K562 (cell line): ENCODE measurements around the gene CIAO1. TPM values are rescaled to one million over a fixed set of nuclear protein-coding genes. Genes with fewer than 3 reads are reported as not detected.

Experiments
- ATF7 ChIP-seq: fragments of 450-650 bp; IDR thresholded peaks from 2 replicates; pipeline ENCODE4 v1.7.1; 2014; ENCODE audit warnings: mild to moderate bottlenecking, moderate library complexity
- CHD4 ChIP-seq: fragments of 200-600 bp; sonication (generic); IDR thresholded peaks from 3 replicates; pipeline ENCODE4 v1.6.1; 2012; ENCODE audit warnings: low read depth, mild to moderate bottlenecking, mixed read lengths, low read length, inconsistent platforms; ENCODE audit not compliant: insufficient read depth, insufficient replicate concordance, poor library complexity, severe bottlenecking
- CHD7 ChIP-seq: fragments of 200-600 bp; sonication (generic); IDR thresholded peaks from one replicate; pipeline ENCODE4 v1.6.1; 2012; ENCODE audit warnings: mild to moderate bottlenecking, low read depth, low read length, inconsistent platforms
- GATA2 ChIP-seq: sonication (generic); formaldehyde crosslinking; IDR thresholded peaks from 2 replicates; pipeline ENCODE4 v1.4.0; 2020; ENCODE audit warnings: mild to moderate bottlenecking, missing genetic modification reagents
- GTF2F1 ChIP-seq: IDR thresholded peaks from 2 replicates; pipeline ENCODE4 v1.6.1; 2011; ENCODE audit warnings: low read depth, low read length, improper control_type of control experiment
- ID3 ChIP-seq, 2 experiments: fragments of 250-450 bp in 1 of 2; fragments of 450-650 bp in 1 of 2; sonication (Bioruptor Pico) in 1 of 2; IDR thresholded peaks; 2 replicates each; pipeline versions ENCODE4 v1.6.1 to v1.8.0; 2016 to 2021; ENCODE audit warnings: mild to moderate bottlenecking in 2 of 2, moderate library complexity in 2 of 2, missing compliant biosample characterization in 1 of 2, missing genetic modification characterization in 1 of 2
- POLR2G ChIP-seq: fragments of 200-400 bp; formaldehyde crosslinking; IDR thresholded peaks from 2 replicates; pipeline ENCODE4 v1.6.1; 2017; ENCODE audit warnings: low read depth, mild to moderate bottlenecking, antibody characterized with exemption, low read length, moderate library complexity
- SMAD4 ChIP-seq: fragments of 250-450 bp; sonication (Bioruptor Pico); conservative IDR thresholded peaks from 2 replicates; pipeline ENCODE4 v1.8.0; 2021; ENCODE audit warnings: inconsistent platforms, mild to moderate bottlenecking, moderate library complexity
- ZBTB9 ChIP-seq: fragments of 450-650 bp; formaldehyde crosslinking; IDR thresholded peaks from 2 replicates; pipeline ENCODE4 v1.4.0; 2020; ENCODE audit warnings: mild to moderate bottlenecking, moderate library complexity
- ZNF408 ChIP-seq: fragments of 250-450 bp; sonication (Bioruptor Pico); IDR thresholded peaks from 2 replicates; pipeline ENCODE4 v1.4.0; 2020; ENCODE audit warnings: low read depth, mild to moderate bottlenecking, moderate library complexity
- polyA plus RNA-seq, 8 experiments: library from polyadenylated mRNA; depleted of rRNA in 4 of 8; stranded (reverse) in 5 of 8; unstranded in 3 of 8; fragments of >200 nt; fragmentation: Nextera tagmentation in 2 of 8; fragmentation: Illumina TruSeq in 1 of 8; extraction: Ambion mirVana in 2 of 8; extraction: Trizol in 1 of 8; gene quantifications; 2 replicates each; pipeline versions ENCODE4 v1.2.1 to v1.2.3, GENCODE V29; 2011 to 2014; ENCODE audit warnings: inconsistent platforms in 1 of 8, missing spikeins in 1 of 8
- total RNA-seq, 7 experiments: library from RNA; depleted of rRNA in 6 of 7; stranded (reverse); fragments of >200 nt in 6 of 7; fragmentation: Illumina TruSeq in 2 of 7; extraction: Trizol in 2 of 7; gene quantifications; 2 replicates each; pipeline versions ENCODE4 v1.2.1 to v1.2.3, GENCODE V29; 2011 to 2021; ENCODE audit warnings: low replicate concordance in 1 of 7

CIAO1 gene
- total and polyA plus RNA-seq, 9 of the 15 experiments (the other 6 are each of a cell fraction or from before 2014, with no cell fraction given): 11.4 to 156 (median 92.8) TPM

GRCh38 chr2:96245609-96246390 is 20.2 kb upstream of the CIAO1 start (continued):
- TF ChIP-seq CHD7 (no peak), ID3 (CRISPR knock-in tag; IDR thresholded peaks at IDR 0.05) (no peak), ID3 (tag; IDR thresholded peaks at IDR 0.05) (no peak), CHD4 (no peak), SMAD4 (CRISPR knock-in tag) (peak; percentile 60), ATF7 (peak; percentile 87), ZBTB9 (CRISPR knock-in tag) (no peak), GTF2F1 (no peak), GATA2 (CRISPR knock-in tag) (no peak), POLR2G (no peak), ZNF408 (CRISPR knock-in tag) (no peak)
